ENCODE data around the gene ANKRD16.
"Not testable (repeated sequence)": the region's sequence is repeated elsewhere in the genome, so short reads cannot be mapped to it uniquely, and the experiment has no call there.

Gene ANKRD16

GRCh38 chr10:5873515-5873995, 16.1 kb downstream of the ANKRD16 start:
- peak; percentile 55 for DNase-seq (ENCODE audit: low read depth)

- DNase-seq (ENCODE audit: low read depth) = no peak
Observed at GRCh38 chr10:5871596-5871995, 18.1 kb downstream of the ANKRD16 start.

GRCh38 chr10:5869156-5869555, 20.5 kb downstream of the ANKRD16 start:
- DNase-seq (ENCODE audit: low read depth) = no peak

GRCh38 chr10:5868383-5868782, 21.3 kb downstream of the ANKRD16 start:
- DNase-seq (ENCODE audit: low read depth) = not testable (repeated sequence)

- not testable (repeated sequence) for DNase-seq (ENCODE audit: low read depth)
Observed at GRCh38 chr10:5867091-5867615, 22.5 kb downstream of the ANKRD16 start.

GRCh38 chr10:5866451-5867081, 23.1 kb downstream of the ANKRD16 start:
- DNase-seq (ENCODE audit: low read depth) = not testable (repeated sequence)

GRCh38 chr10:5862981-5863685, 26.6 kb downstream of the ANKRD16 start:
- not testable (repeated sequence) for DNase-seq (ENCODE audit: low read depth)

GRCh38 chr10:5862360-5862961, 27.2 kb downstream of the ANKRD16 start:
- no peak for DNase-seq (ENCODE audit: low read depth)

- DNase-seq (ENCODE audit: low read depth) = no peak
Observed at GRCh38 chr10:5860066-5860465, 29.6 kb downstream of the ANKRD16 start.

GRCh38 chr10:5858811-5859210, 30.9 kb downstream of the ANKRD16 start:
- no peak for DNase-seq (ENCODE audit: low read depth)

GRCh38 chr10:5856701-5857004, 33.0 kb downstream of the ANKRD16 start:
- DNase-seq (ENCODE audit: low read depth) = no peak

GRCh38 chr10:5855979-5856700, 33.6 kb downstream of the ANKRD16 start:
- DNase-seq (ENCODE audit: low read depth) = no peak

GRCh38 chr10:5854131-5854475, 35.6 kb downstream of the ANKRD16 start:
- no peak for DNase-seq (ENCODE audit: low read depth)

GRCh38 chr10:5846667-5847066, 43.0 kb downstream of the ANKRD16 start:
- not testable (repeated sequence) for DNase-seq (ENCODE audit: low read depth)

GRCh38 chr10:5844345-5845055, 45.2 kb downstream of the ANKRD16 start:
- DNase-seq (ENCODE audit: low read depth) = peak; percentile 35

- no peak for DNase-seq (ENCODE audit: low read depth)
Observed at GRCh38 chr10:5843686-5844344, 45.9 kb downstream of the ANKRD16 start.

GRCh38 chr10:5841965-5842364, 47.7 kb downstream of the ANKRD16 start:
- DNase-seq (ENCODE audit: low read depth) = no peak

GRCh38 chr10:5840314-5841307, 49.1 kb downstream of the ANKRD16 start:
- DNase-seq (ENCODE audit: low read depth) = no peak

GRCh38 chr10:5836181-5836580, 53.5 kb downstream of the ANKRD16 start:
- DNase-seq (ENCODE audit: low read depth) = not testable (repeated sequence)
